PC-3 (cell line): Measurements from ENCODE around the gene GXYLT1. TPM values are rescaled to one million over a fixed set of nuclear protein-coding genes. Genes with fewer than 3 reads are reported as not detected.

ENCODE experiments used
- ATAC-seq: fragments of 200-7000 bp; cut with Tn5 transposase; 2 replicates; pipeline ENCODE4 v1.9.1; 2020; ENCODE audit warnings: mild to moderate bottlenecking, moderate library complexity
- BruUV-seq: library from RNA; stranded (reverse); fragments of 400-500 nt; replicated peaks from 2 replicates; lab custom pipeline; 2021; lab: Mats Ljungman, UMichigan
- CTCF ChIA-PET: fragments of 300-600 bp; sonication (Branson Sonifier 250); formaldehyde crosslinking; loops from one replicate; lab custom pipeline; 2022; ENCODE audit warnings: antibody characterized with exemption; lab: Charles Lee
- POLR2A ChIA-PET: fragments of 300-600 bp; sonication (Branson Sonifier 250); formaldehyde crosslinking; loops from one replicate; lab custom pipeline; 2022; ENCODE audit warnings: antibody characterized with exemption; ENCODE audit not compliant: unreplicated experiment; lab: Charles Lee
- DNase-seq: peaks from one replicate; pipeline ENCODE4 v3.0.0-alpha.2; 2015
- H2AFZ ChIP-seq: fragments of 300-600 bp; sonication (generic); 2 replicates; pipeline ENCODE4 v1.6.0; 2016; ENCODE audit warnings: antibody characterized with exemption, low read length
- H3F3A ChIP-seq: fragments of 300-600 bp; sonication (generic); one replicate; pipeline ENCODE4 v1.6.0; 2017; ENCODE audit warnings: antibody characterized with exemption, low read length, control low read depth, mild to moderate bottlenecking; ENCODE audit not compliant: unreplicated experiment
- H3K27ac ChIP-seq: fragments of 300-600 bp; sonication (generic); 2 replicates; pipeline ENCODE4 v1.5.1; 2016; ENCODE audit warnings: mild to moderate bottlenecking, low read length
- H3K27me3 ChIP-seq: fragments of 300-600 bp; sonication (generic); 2 replicates; pipeline ENCODE4 v1.6.1; 2016; ENCODE audit warnings: low read length, mixed read lengths
- H3K36me3 ChIP-seq: fragments of 300-600 bp; sonication (generic); 2 replicates; pipeline ENCODE4 v1.6.1; 2016; ENCODE audit warnings: low read depth, mixed run types, low read length, mixed read lengths
- H3K4me1 ChIP-seq: fragments of 300-600 bp; sonication (generic); 2 replicates; pipeline ENCODE4 v1.5.1; 2016; ENCODE audit warnings: low read length; ENCODE audit not compliant: insufficient read depth
- H3K4me2 ChIP-seq: fragments of 300-600 bp; sonication (generic); 2 replicates; pipeline ENCODE4 v1.6.0; 2016; ENCODE audit warnings: low read length
- H3K4me3 ChIP-seq: fragments of 300-600 bp; sonication (generic); 2 replicates; pipeline ENCODE4 v1.5.1; 2016; ENCODE audit warnings: mild to moderate bottlenecking, low read length, mixed read lengths
- H3K79me2 ChIP-seq: fragments of 300-600 bp; sonication (generic); 2 replicates; pipeline ENCODE4 v1.6.1; 2017; ENCODE audit warnings: low read length, mixed read lengths
- H3K9ac ChIP-seq: fragments of 300-600 bp; sonication (generic); 2 replicates; pipeline ENCODE4 v1.6.0; 2016; ENCODE audit warnings: mild to moderate bottlenecking, low read length
- H3K9me2 ChIP-seq: fragments of 300-600 bp; sonication (generic); replicated peaks from 2 replicates; pipeline ENCODE4 v1.6.1; 2016; ENCODE audit warnings: mixed run types, low read length, mixed read lengths
- H3K9me3 ChIP-seq: fragments of 300-600 bp; sonication (generic); 2 replicates; pipeline ENCODE4 v1.6.1; 2016; ENCODE audit warnings: low read length, mixed read lengths
- H4K20me1 ChIP-seq: fragments of 300-600 bp; sonication (generic); 2 replicates; pipeline ENCODE4 v1.6.1; 2016; ENCODE audit warnings: low read length, mixed read lengths
- CTCF ChIP-seq: fragments of 300-600 bp; sonication (generic); conservative IDR thresholded peaks from 2 replicates; pipeline ENCODE4 v1.5.1; 2017; ENCODE audit warnings: antibody characterized with exemption, low read depth, mild to moderate bottlenecking, low read length
- EZH2 ChIP-seq: fragments of 300-600 bp; sonication (generic); IDR thresholded peaks from one replicate; pipeline ENCODE4 v1.6.1; 2017; ENCODE audit warnings: antibody characterized with exemption, mild to moderate bottlenecking, low read length; ENCODE audit not compliant: unreplicated experiment
- EZH2phosphoT487 ChIP-seq: fragments of 300-600 bp; sonication (generic); IDR thresholded peaks from 2 replicates; pipeline ENCODE4 v1.6.1; 2018; ENCODE audit warnings: mild to moderate bottlenecking, antibody characterized with exemption, low read length, borderline replicate concordance
- intact Hi-C: fragments of 100-400 bp; cut with micrococcal nuclease; formaldehyde crosslinking; loops from 2 replicates; pipeline ENCODE4 v1.9.0; 2023
- total RNA-seq: library from RNA; depleted of rRNA; stranded (reverse); fragments of >200 nt; gene quantifications from 2 replicates; pipeline ENCODE4 v1.2.3, GENCODE V29; 2014

GXYLT1 gene
- total RNA-seq, 1 experiment from 2014 or later: 5.1 TPM

GRCh38 chr12:42125388-42125767 is 19.3 kb downstream of the GXYLT1 start:
- no peaks in the 10 kb centered on the region for H3F3A ChIP-seq
- H3K27me3 ChIP-seq: no peaks in the 10 kb centered on the region
- H3K4me1 ChIP-seq: peaks cover 8% of the 10 kb centered on the region
- H3K9me2 ChIP-seq: no peaks in the 10 kb centered on the region
- ATAC-seq: no peak
- TF ChIP-seq EZH2phosphoT487 (no peak), EZH2 (no peak), CTCF (no peak)
- H3K9ac ChIP-seq: no peak overlapping the region
- peaks cover 54% of the 10 kb centered on the region for H3K79me2 ChIP-seq
- DNase-seq: no peak
- H3K9me3 ChIP-seq: no peaks in the 10 kb centered on the region
- H2AFZ ChIP-seq: no peak overlapping the region
- no peak overlapping the region for H3K4me3 ChIP-seq
- no peak overlapping the region for H3K27ac ChIP-seq
- BruUV-seq: no TSS peak
- no peaks in the 10 kb centered on the region; the same call in 1 of the 2 replicates for H4K20me1 ChIP-seq
- no peaks in the 10 kb centered on the region for H3K36me3 ChIP-seq
- intact Hi-C loops: loop anchor here (5.0 kb wide), 1 partner anchor 1157 kb away; no protein-coding TSS in a partner anchor
- no peak overlapping the region for H3K4me2 ChIP-seq
- CTCF ChIA-PET: no interaction called here
- POLR2A ChIA-PET: no interaction called here

GRCh38 chr12:42124764-42125387 is 19.8 kb downstream of the GXYLT1 start:
- POLR2A ChIA-PET: no interaction called here
- Histone ChIP-seq H3K4me1 (peaks cover 3% of the 10 kb centered on the region), H3F3A (no peaks in the 10 kb centered on the region), H3K27me3 (no peaks in the 10 kb centered on the region), H3K4me2 (no peak overlapping the region), H3K9me2 (no peaks in the 10 kb centered on the region), H3K27ac (no peak overlapping the region), H3K4me3 (no peak overlapping the region), H3K9ac (no peak overlapping the region), H3K79me2 (peaks cover 49% of the 10 kb centered on the region), H2AFZ (no peak overlapping the region), H3K9me3 (no peaks in the 10 kb centered on the region), H3K36me3 (no peaks in the 10 kb centered on the region), H4K20me1 (no peaks in the 10 kb centered on the region; the same call in 1 of the 2 replicates)
- BruUV-seq: no TSS peak
- DNase-seq: no peak
- ATAC-seq: no peak
- no peak for TF ChIP-seq CTCF
- no peak for TF ChIP-seq EZH2phosphoT487
- TF ChIP-seq EZH2: no peak
- CTCF ChIA-PET: no interaction called here
- intact Hi-C loops: loop anchor here (5.0 kb wide), 1 partner anchor 1157 kb away; no protein-coding TSS in a partner anchor

GRCh38 chr12:42119085-42119633 is 25.5 kb downstream of the GXYLT1 start:
- DNase-seq (peak; percentile 29), ATAC-seq (peak; percentile 74)
- Histone ChIP-seq H3K9ac (no peak overlapping the region), H3K9me3 (no peaks in the 10 kb centered on the region), H4K20me1 (no peaks in the 10 kb centered on the region), H2AFZ (no peak overlapping the region), H3K9me2 (no peaks in the 10 kb centered on the region), H3K4me2 (no peak overlapping the region), H3K27me3 (no peaks in the 10 kb centered on the region), H3F3A (no peaks in the 10 kb centered on the region), H3K79me2 (peaks cover 26% of the 10 kb centered on the region), H3K4me1 (no peaks in the 10 kb centered on the region), H3K4me3 (no peak overlapping the region), H3K36me3 (peaks cover 8% of the 10 kb centered on the region; the same call in 1 of the 2 replicates), H3K27ac (no peak overlapping the region)
- TF ChIP-seq EZH2phosphoT487 (no peak), CTCF (no peak), EZH2 (no peak)
- CTCF ChIA-PET: interaction anchor here (0.5 to 1.0 kb wide), 4 partner anchors 181 to 1165 kb away, joined by 3 to 5 read pairs (median 4); no protein-coding TSS in a partner anchor
- POLR2A ChIA-PET: no interaction called here
- no TSS peak for BruUV-seq
- intact Hi-C loops: no loop called here
